ENCODE results near the gene TNN. TPM values are rescaled to one million over a fixed set of nuclear protein-coding genes. Genes with fewer than 3 reads are reported as not detected.

The TNN gene
- total and polyA plus RNA-seq, 2 donors: 0.27 to 0.38 TPM

DNA sequence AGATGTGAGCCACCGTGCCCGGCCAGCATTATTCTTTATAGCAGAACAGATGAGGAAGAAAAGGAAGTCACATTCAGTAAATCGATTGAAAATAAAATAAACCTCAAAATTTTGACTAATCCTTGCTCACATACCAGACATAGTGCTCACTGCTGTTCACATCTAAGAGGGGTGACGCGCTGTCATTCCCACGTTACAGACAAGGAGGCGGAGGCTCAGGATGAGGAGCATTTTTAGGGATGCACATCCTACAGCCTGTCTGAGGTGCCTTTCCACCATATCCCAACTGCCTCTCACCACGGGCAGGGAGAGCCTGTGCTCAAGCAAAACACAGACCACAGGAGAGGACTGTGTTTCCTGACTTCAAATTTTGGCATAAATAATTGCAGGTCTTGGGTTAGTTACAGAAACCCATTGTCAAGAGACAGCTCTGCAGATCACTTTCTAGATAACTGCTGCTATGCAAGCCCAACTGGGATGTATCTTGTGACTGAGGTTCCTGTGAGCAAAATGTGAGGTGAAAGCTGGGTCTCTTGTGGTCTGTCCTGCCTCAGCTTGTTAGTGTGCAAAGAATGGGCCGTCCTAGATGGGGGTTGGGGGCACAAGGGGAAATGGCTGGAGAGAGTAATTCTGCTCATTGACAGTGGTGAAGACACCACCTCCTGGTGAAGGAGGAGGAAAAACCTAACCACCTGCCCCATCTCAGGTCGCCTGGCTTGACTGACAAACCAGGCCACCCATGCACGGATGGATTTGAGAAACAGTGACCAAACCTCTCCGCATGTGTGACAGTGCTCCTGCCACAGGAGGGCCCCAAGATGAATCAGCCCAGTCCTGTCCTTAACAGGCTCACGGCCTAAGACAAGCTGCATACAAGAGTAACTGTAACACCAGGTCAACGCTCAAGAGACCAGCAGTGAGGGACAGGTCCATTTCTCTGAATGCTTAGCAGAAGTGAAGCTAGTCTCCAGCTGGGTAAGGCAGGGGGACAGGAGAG is 8.2 kb downstream of the TNN start:
- Histone ChIP-seq H3K36me3 (ENCODE audit: control insufficient read depth in 2 of 2, insufficient read depth in 2 of 2, low read length in 1 of 2) (no peaks in the 10 kb centered on the region), H3K27ac (ENCODE audit: low read depth in 1 of 2, low read length in 1 of 2) (no peak overlapping the region), H3K4me3 (ENCODE audit: low read length in 2 of 2) (no peak overlapping the region), H3K9me3 (ENCODE audit: control insufficient read depth in 2 of 2, insufficient read depth in 1 of 2, low read length in 1 of 2) (no peaks in the 10 kb centered on the region), H3K27me3 (ENCODE audit: control insufficient read depth in 2 of 2, insufficient read depth in 1 of 2, low read length in 1 of 2) (no peaks in the 10 kb centered on the region), H3K4me1 (ENCODE audit: control insufficient read depth in 2 of 2, insufficient read depth in 2 of 2, low read length in 2 of 2) (peaks cover 0 to 10% of the 10 kb centered on the region in 2 donors)
- DNase-seq (ENCODE audit: low read depth in 6 of 9, low spot score in 9 of 9): no peak
- WGBS: 49% methylated on average over 14 of the region's 14 CpGs

DNA sequence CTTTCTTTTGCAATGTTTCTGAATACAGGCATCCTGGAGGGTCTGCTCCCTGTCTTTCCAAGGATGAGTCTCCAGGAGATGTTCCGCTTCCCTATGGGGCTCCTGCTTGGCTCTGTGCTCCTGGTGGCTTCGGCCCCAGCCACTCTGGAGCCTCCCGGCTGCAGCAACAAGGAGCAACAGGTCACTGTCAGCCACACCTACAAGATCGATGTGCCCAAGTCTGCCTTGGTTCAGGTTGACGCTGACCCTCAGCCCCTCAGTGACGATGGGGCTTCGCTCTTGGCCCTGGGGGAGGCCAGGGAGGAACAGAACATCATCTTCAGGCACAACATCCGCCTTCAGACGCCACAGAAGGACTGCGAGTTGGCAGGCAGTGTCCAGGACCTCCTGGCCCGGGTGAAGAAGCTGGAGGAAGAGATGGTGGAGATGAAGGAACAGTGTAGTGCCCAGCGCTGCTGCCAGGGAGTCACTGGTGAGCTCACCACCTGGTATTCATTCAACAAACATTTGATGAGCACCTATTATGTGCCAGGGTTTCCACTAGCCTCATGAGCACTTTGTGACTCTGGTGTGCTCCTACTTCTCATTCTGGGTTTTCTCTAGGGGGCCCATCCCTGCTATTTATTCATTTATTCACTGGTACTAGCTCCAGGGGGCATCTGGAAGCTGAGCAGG is 9.9 kb downstream of the TNN start:
- DNase-seq (ENCODE audit: low read depth in 6 of 9, low spot score in 9 of 9): no peak
- Histone ChIP-seq H3K27me3 (ENCODE audit: control insufficient read depth in 2 of 2, insufficient read depth in 1 of 2, low read length in 1 of 2) (no peaks in the 10 kb centered on the region), H3K27ac (ENCODE audit: low read depth in 1 of 2, low read length in 1 of 2) (no peak overlapping the region), H3K4me3 (ENCODE audit: low read length in 2 of 2) (no peak overlapping the region), H3K9me3 (ENCODE audit: control insufficient read depth in 2 of 2, insufficient read depth in 1 of 2, low read length in 1 of 2) (no peaks in the 10 kb centered on the region), H3K36me3 (ENCODE audit: control insufficient read depth in 2 of 2, insufficient read depth in 2 of 2, low read length in 1 of 2) (no peaks in the 10 kb centered on the region), H3K4me1 (ENCODE audit: control insufficient read depth in 2 of 2, insufficient read depth in 2 of 2, low read length in 2 of 2) (peaks cover 0 to 4% of the 10 kb centered on the region in 2 donors)
- 95% methylated on average over 12 of the region's 12 CpGs for WGBS

DNA sequence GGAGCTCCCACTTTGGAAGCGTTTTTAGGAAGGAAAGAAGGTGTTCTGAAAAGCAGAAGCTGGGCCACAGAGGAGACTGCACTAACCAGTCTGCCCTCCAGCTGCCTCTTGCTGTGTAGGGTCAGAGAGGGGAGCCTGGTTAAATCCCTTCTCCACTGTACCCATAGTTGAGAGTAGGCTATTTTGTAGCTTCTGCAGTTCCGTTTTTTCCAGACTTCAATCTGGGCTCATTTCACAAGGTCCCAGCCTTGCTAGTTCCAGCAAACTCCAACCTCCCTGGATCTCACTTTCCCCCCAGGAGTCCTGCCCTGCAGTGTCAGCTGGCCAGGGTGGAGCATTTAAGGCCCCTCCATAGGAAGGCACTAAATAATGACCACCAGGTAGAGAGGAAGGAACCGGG is 11.0 kb downstream of the TNN start:
- Histone ChIP-seq H3K27ac (ENCODE audit: low read depth in 1 of 2, low read length in 1 of 2) (no peak overlapping the region), H3K9me3 (ENCODE audit: control insufficient read depth in 2 of 2, insufficient read depth in 1 of 2, low read length in 1 of 2) (no peaks in the 10 kb centered on the region), H3K4me1 (ENCODE audit: control insufficient read depth in 2 of 2, insufficient read depth in 2 of 2, low read length in 2 of 2) (no peaks in the 10 kb centered on the region), H3K36me3 (ENCODE audit: control insufficient read depth in 2 of 2, insufficient read depth in 2 of 2, low read length in 1 of 2) (no peaks in the 10 kb centered on the region), H3K4me3 (ENCODE audit: low read length in 2 of 2) (no peak overlapping the region), H3K27me3 (ENCODE audit: control insufficient read depth in 2 of 2, insufficient read depth in 1 of 2, low read length in 1 of 2) (no peaks in the 10 kb centered on the region)
- WGBS: 75% methylated on average over 3 of the region's 3 CpGs
- DNase-seq (ENCODE audit: low read depth in 6 of 9, low spot score in 9 of 9): no peak

DNA sequence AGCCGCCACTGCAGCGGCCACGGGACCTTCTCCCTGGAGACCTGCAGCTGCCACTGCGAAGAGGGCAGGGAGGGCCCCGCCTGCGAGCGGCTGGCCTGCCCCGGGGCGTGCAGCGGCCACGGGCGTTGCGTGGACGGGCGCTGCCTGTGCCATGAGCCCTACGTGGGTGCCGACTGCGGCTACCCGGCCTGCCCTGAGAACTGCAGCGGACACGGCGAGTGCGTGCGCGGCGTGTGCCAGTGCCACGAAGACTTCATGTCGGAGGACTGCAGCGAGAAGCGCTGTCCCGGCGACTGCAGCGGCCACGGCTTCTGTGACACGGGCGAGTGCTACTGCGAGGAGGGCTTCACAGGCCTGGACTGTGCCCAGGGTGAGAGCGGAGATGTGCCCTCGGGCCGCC is 11.7 kb downstream of the TNN start:
- H3K9me3 ChIP-seq (ENCODE audit: control insufficient read depth in 2 of 2, insufficient read depth in 1 of 2, low read length in 1 of 2): no peaks in the 10 kb centered on the region
- H3K27me3 ChIP-seq (ENCODE audit: control insufficient read depth in 2 of 2, insufficient read depth in 1 of 2, low read length in 1 of 2): no peaks in the 10 kb centered on the region
- WGBS: 98% methylated on average over 40 of the region's 40 CpGs
- H3K36me3 ChIP-seq (ENCODE audit: control insufficient read depth in 2 of 2, insufficient read depth in 2 of 2, low read length in 1 of 2): no peaks in the 10 kb centered on the region
- no peak overlapping the region for H3K27ac ChIP-seq (ENCODE audit: low read depth in 1 of 2, low read length in 1 of 2)
- no peak for DNase-seq (ENCODE audit: low read depth in 6 of 9, low spot score in 9 of 9)
- no peaks in the 10 kb centered on the region for H3K4me1 ChIP-seq (ENCODE audit: control insufficient read depth in 2 of 2, insufficient read depth in 2 of 2, low read length in 2 of 2)
- no peak overlapping the region for H3K4me3 ChIP-seq (ENCODE audit: low read length in 2 of 2)

DNA sequence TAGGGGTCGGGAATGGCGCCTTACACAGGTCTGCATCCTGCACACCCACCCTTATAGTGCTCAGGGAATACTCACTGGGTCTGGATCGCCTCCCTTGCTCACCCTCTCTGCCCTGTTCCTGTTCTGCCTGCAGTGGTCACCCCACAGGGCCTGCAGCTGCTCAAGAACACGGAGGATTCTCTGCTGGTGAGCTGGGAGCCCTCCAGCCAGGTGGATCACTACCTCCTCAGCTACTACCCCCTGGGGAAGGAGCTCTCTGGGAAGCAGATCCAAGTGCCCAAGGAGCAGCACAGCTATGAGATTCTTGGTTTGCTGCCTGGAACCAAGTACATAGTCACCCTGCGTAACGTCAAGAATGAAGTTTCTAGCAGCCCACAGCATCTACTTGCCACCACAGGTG is 12.4 kb downstream of the TNN start:
- Histone ChIP-seq H3K36me3 (ENCODE audit: control insufficient read depth in 2 of 2, insufficient read depth in 2 of 2, low read length in 1 of 2) (no peaks in the 10 kb centered on the region), H3K9me3 (ENCODE audit: control insufficient read depth in 2 of 2, insufficient read depth in 1 of 2, low read length in 1 of 2) (no peaks in the 10 kb centered on the region), H3K27ac (ENCODE audit: low read depth in 1 of 2, low read length in 1 of 2) (no peak overlapping the region), H3K27me3 (ENCODE audit: control insufficient read depth in 2 of 2, insufficient read depth in 1 of 2, low read length in 1 of 2) (no peaks in the 10 kb centered on the region), H3K4me3 (ENCODE audit: low read length in 2 of 2) (no peak overlapping the region), H3K4me1 (ENCODE audit: control insufficient read depth in 2 of 2, insufficient read depth in 2 of 2, low read length in 2 of 2) (no peaks in the 10 kb centered on the region)
- DNase-seq (ENCODE audit: low read depth in 6 of 9, low spot score in 9 of 9): no peak
- WGBS: 83% methylated on average over 6 of the region's 6 CpGs

DNA sequence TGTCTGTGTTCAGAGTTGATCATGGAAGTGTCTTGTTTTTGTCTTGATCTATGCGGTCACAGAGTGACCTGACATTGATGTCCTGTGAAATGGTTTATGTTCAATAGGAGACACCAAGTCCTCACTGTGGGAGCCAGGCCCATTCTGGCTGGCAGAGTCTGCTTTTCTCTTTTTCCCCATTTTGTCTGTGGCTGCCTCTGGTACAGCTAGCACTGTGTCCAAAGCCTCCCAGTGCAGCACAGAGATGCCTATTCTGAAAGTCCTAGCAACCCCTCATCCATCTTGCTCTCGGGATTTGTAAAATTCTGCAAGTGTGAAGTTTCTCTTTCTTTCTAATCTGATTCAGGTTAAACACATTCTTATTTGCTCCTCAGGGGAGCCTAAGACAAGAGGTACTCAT is 14.3 kb downstream of the TNN start:
- H3K27me3 ChIP-seq (ENCODE audit: control insufficient read depth in 2 of 2, insufficient read depth in 1 of 2, low read length in 1 of 2): no peaks in the 10 kb centered on the region
- no peaks in the 10 kb centered on the region for H3K36me3 ChIP-seq (ENCODE audit: control insufficient read depth in 2 of 2, insufficient read depth in 2 of 2, low read length in 1 of 2)
- DNase-seq (ENCODE audit: low read depth in 6 of 9, low spot score in 9 of 9): no peak
- 100% methylated on average over 2 of the region's 2 CpGs for WGBS
- no peak overlapping the region for H3K27ac ChIP-seq (ENCODE audit: low read depth in 1 of 2, low read length in 1 of 2)
- no peaks in the 10 kb centered on the region for H3K9me3 ChIP-seq (ENCODE audit: control insufficient read depth in 2 of 2, insufficient read depth in 1 of 2, low read length in 1 of 2)
- H3K4me3 ChIP-seq (ENCODE audit: low read length in 2 of 2): no peak overlapping the region
- H3K4me1 ChIP-seq (ENCODE audit: control insufficient read depth in 2 of 2, insufficient read depth in 2 of 2, low read length in 2 of 2): no peaks in the 10 kb centered on the region

DNA sequence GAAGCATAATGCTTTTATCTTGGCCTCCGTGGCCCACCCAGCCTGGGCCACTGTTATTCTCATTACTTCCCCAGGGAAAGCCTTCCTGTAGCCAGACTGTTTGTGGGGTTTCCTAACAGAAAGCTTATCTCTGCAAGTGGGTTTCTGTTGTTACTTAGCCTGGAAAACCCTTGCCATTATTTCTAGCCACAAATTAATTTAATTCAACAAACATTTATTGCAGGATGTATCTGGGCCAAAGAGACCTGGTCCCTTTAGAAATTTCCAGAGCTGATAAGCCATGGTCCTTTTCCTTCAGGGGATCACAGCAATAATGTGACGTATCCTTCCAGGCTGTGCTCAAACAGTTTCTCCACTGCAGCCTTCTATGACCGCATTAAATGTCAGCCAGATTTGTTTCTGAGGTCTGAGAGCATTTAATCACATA is 20.9 kb downstream of the TNN start:
- Histone ChIP-seq H3K9me3 (ENCODE audit: control insufficient read depth in 2 of 2, insufficient read depth in 1 of 2, low read length in 1 of 2) (no peaks in the 10 kb centered on the region), H3K4me3 (ENCODE audit: low read length in 2 of 2) (no peak overlapping the region), H3K27me3 (ENCODE audit: control insufficient read depth in 2 of 2, insufficient read depth in 1 of 2, low read length in 1 of 2) (no peaks in the 10 kb centered on the region), H3K27ac (ENCODE audit: low read depth in 1 of 2, low read length in 1 of 2) (no peak overlapping the region), H3K4me1 (ENCODE audit: control insufficient read depth in 2 of 2, insufficient read depth in 2 of 2, low read length in 2 of 2) (no peaks in the 10 kb centered on the region), H3K36me3 (ENCODE audit: control insufficient read depth in 2 of 2, insufficient read depth in 2 of 2, low read length in 1 of 2) (no peaks in the 10 kb centered on the region)
- no peak for DNase-seq (ENCODE audit: low read depth in 6 of 9, low spot score in 9 of 9)
- WGBS: 93% methylated on average over 3 of the region's 3 CpGs

DNA sequence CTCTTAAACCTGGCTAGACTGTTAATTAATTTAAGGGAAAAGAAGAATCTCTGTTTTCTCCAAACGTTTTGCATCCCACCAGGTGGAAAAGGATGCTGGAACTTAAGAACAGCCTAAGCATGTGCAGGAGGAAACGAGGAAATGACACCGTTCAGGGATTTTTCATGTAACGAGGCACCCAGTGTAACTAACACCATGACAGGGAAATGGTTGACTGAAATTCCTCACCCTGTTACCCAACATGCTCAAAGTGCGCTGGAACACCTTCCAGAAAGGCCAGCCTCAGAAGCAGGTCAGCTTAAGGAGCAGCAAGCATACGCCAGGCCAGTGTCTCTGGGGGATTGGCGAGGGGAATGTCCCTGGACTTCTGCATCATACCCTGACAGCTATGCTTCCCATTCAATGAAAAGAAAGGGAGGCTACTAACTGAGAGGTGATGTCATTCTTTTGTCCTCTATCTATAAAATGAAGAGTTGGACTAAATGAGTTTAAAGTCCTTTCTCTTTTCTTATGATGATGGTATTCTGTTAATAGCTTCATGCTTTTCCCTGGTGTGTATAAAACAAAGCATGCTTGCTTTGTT is 21.6 kb downstream of the TNN start:
- H3K9me3 ChIP-seq (ENCODE audit: control insufficient read depth in 2 of 2, insufficient read depth in 1 of 2, low read length in 1 of 2): no peaks in the 10 kb centered on the region
- no peak overlapping the region for H3K4me3 ChIP-seq (ENCODE audit: low read length in 2 of 2)
- H3K27ac ChIP-seq (ENCODE audit: low read depth in 1 of 2, low read length in 1 of 2): no peak overlapping the region
- H3K4me1 ChIP-seq (ENCODE audit: control insufficient read depth in 2 of 2, insufficient read depth in 2 of 2, low read length in 2 of 2): no peaks in the 10 kb centered on the region
- H3K36me3 ChIP-seq (ENCODE audit: control insufficient read depth in 2 of 2, insufficient read depth in 2 of 2, low read length in 1 of 2): no peaks in the 10 kb centered on the region
- DNase-seq (ENCODE audit: low read depth in 6 of 9, low spot score in 9 of 9): no peak
- 76% methylated on average over 7 of the region's 7 CpGs for WGBS
- H3K27me3 ChIP-seq (ENCODE audit: control insufficient read depth in 2 of 2, insufficient read depth in 1 of 2, low read length in 1 of 2): no peaks in the 10 kb centered on the region

DNA sequence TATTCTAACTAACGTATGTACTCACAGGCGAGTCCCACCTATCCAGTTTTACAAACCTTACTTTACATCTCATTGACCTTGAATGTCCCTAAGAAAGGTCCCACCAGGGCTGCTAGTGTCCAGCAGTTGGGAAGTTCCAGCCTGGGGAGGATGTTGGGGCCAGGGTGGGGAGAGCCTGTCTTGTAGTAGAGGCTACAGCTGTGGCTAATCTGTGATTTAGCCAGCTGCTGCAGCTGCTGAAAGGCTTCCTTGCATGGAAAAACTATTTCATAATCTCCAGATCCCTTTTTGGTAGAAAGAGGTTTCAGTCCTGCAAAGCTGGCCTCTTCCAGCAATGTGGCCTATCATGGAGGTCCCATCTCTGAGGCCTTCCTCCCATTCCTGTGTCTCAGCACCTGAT is 23.1 kb downstream of the TNN start:
- no peak overlapping the region for H3K27ac ChIP-seq (ENCODE audit: low read depth in 1 of 2, low read length in 1 of 2)
- no peak for DNase-seq (ENCODE audit: low read depth in 6 of 9, low spot score in 9 of 9)
- no peaks in the 10 kb centered on the region for H3K4me1 ChIP-seq (ENCODE audit: control insufficient read depth in 2 of 2, insufficient read depth in 2 of 2, low read length in 2 of 2)
- H3K9me3 ChIP-seq (ENCODE audit: control insufficient read depth in 2 of 2, insufficient read depth in 1 of 2, low read length in 1 of 2): no peaks in the 10 kb centered on the region
- WGBS: 98% methylated on average over 2 of the region's 2 CpGs
- H3K27me3 ChIP-seq (ENCODE audit: control insufficient read depth in 2 of 2, insufficient read depth in 1 of 2, low read length in 1 of 2): no peaks in the 10 kb centered on the region
- no peak overlapping the region for H3K4me3 ChIP-seq (ENCODE audit: low read length in 2 of 2)
- H3K36me3 ChIP-seq (ENCODE audit: control insufficient read depth in 2 of 2, insufficient read depth in 2 of 2, low read length in 1 of 2): no peaks in the 10 kb centered on the region

Measured in thymus (tissue), 11 donors.